ENCODE data around the gene EML6.

EML6 gene

GRCh38 chr2:54708584-54709335 lies 14.7 kb upstream of the EML6 start:
- no peak for DNase-seq (ENCODE audit: low read depth)

GRCh38 chr2:54709336-54709809 lies 14.1 kb upstream of the EML6 start:
- DNase-seq (ENCODE audit: low read depth), result no peak

- DNase-seq (ENCODE audit: low read depth), result no peak
Measured at GRCh38 chr2:54710216-54710615, 13.2 kb upstream of the EML6 start.

GRCh38 chr2:54712516-54712915 lies 10.9 kb upstream of the EML6 start:
- DNase-seq (ENCODE audit: low read depth), result no peak

- no peak for DNase-seq (ENCODE audit: low read depth)
Measured at GRCh38 chr2:54714996-54715395, 8.5 kb upstream of the EML6 start.

- no peak for DNase-seq (ENCODE audit: low read depth)
Measured at GRCh38 chr2:54716375-54716774, 7.1 kb upstream of the EML6 start.

GRCh38 chr2:54720563-54720962 lies 2.9 kb upstream of the EML6 start:
- DNase-seq (ENCODE audit: low read depth), result no peak

GRCh38 chr2:54722641-54723040 lies 821 bp upstream of the EML6 start:
- no peak for DNase-seq (ENCODE audit: low read depth)

- no peak for DNase-seq (ENCODE audit: low read depth)
Measured at GRCh38 chr2:54723996-54724559, 616 bp downstream of the EML6 start.

- no peak for DNase-seq (ENCODE audit: low read depth)
Measured at GRCh38 chr2:54724560-54725342, 1.3 kb downstream of the EML6 start.

- DNase-seq (ENCODE audit: low read depth), result no peak
Measured at GRCh38 chr2:54725343-54726099, 2.1 kb downstream of the EML6 start.

- no peak for DNase-seq (ENCODE audit: low read depth)
Measured at GRCh38 chr2:54726431-54726830, 3.0 kb downstream of the EML6 start.

- DNase-seq (ENCODE audit: low read depth), result no peak
Measured at GRCh38 chr2:54726940-54727339, 3.5 kb downstream of the EML6 start.

GRCh38 chr2:54728669-54729120 lies 5.2 kb downstream of the EML6 start:
- DNase-seq (ENCODE audit: low read depth), result no peak

GRCh38 chr2:54735636-54736035 lies 12.2 kb downstream of the EML6 start:
- no peak for DNase-seq (ENCODE audit: low read depth)

- no peak for DNase-seq (ENCODE audit: low read depth)
Measured at GRCh38 chr2:54738281-54738680, 14.8 kb downstream of the EML6 start.

- DNase-seq (ENCODE audit: low read depth), result no peak
Measured at GRCh38 chr2:54740333-54740732, 16.9 kb downstream of the EML6 start.

GRCh38 chr2:54741250-54741649 lies 17.8 kb downstream of the EML6 start:
- DNase-seq (ENCODE audit: low read depth), result no peak

- DNase-seq (ENCODE audit: low read depth), result no peak
Measured at GRCh38 chr2:54750040-54750439, 26.6 kb downstream of the EML6 start.

- no peak for DNase-seq (ENCODE audit: low read depth)
Measured at GRCh38 chr2:54752439-54752838, 29.0 kb downstream of the EML6 start.

GRCh38 chr2:54755641-54756326 lies 32.3 kb downstream of the EML6 start:
- DNase-seq (ENCODE audit: low read depth), result no peak

GRCh38 chr2:54757500-54757899 lies 34.0 kb downstream of the EML6 start:
- DNase-seq (ENCODE audit: low read depth), result no peak
